H1 (cell line): ENCODE measurements around the gene IFNA16. TPM values are rescaled to one million over a fixed set of nuclear protein-coding genes. Genes with fewer than 3 reads are reported as not detected.

ENCODE experiments used
- polyA plus RNA-seq, 7 experiments: library from polyadenylated mRNA; depleted of rRNA in 3 of 7; stranded (reverse) in 5 of 7; unstranded in 2 of 7; fragments of >200 nt in 5 of 7; fragments of 200-250 nt in 2 of 7; gene quantifications; 1 replicate in 5 of 7; 2 replicates in 1 of 7; 4 replicates in 1 of 7; pipeline versions ENCODE4 v1.2.1 to v1.2.3, GENCODE V29; 2011 to 2013; ENCODE audit warnings: missing spikeins in 2 of 7, mixed read lengths in 2 of 7
- total RNA-seq: library from RNA; stranded (reverse); fragmentation: NEBNext Ultra II Directional; extraction: Animal tissue kit (Norgen Biotek cat#: 25700); gene quantifications from 2 replicates; pipeline ENCODE4 v1.2.1, GENCODE V29; 2021
- TF ChIP-seq, protein P1 (sequence below): fragments of 300-600 bp; sonication (generic); IDR thresholded peaks from 2 replicates; pipeline ENCODE4 v1.7.1; 2012; ENCODE audit warnings: low read length, moderate library complexity, mild to moderate bottlenecking, inconsistent platforms; ENCODE audit not compliant: insufficient replicate concordance

IFNA16 gene
- total and polyA plus RNA-seq, 2 of the 8 experiments (the other 6 are each of a cell fraction or from before 2014, with no cell fraction given): not detected

DNA sequence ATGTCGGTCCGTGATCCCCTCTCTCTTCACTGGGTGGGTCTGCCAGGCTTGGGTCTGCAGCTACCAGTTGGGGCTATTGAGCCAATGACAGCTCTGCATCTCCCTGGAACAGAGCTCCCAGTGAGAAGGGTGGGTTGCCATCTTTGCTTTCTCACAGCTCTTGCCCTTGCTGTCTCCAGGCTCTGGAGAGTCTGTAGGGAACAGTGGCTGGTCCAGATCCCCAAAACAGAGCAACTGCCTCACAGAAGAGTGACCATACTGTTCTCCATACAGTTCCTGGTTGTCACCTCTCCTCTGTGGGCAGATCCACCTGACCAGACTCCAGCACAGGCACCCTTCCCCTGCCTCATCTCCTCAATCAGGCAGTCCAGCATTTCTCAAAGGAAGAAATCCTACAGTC, 16.1 kb upstream of the IFNA16 start (continued):
- TF ChIP-seq, protein P1, sequence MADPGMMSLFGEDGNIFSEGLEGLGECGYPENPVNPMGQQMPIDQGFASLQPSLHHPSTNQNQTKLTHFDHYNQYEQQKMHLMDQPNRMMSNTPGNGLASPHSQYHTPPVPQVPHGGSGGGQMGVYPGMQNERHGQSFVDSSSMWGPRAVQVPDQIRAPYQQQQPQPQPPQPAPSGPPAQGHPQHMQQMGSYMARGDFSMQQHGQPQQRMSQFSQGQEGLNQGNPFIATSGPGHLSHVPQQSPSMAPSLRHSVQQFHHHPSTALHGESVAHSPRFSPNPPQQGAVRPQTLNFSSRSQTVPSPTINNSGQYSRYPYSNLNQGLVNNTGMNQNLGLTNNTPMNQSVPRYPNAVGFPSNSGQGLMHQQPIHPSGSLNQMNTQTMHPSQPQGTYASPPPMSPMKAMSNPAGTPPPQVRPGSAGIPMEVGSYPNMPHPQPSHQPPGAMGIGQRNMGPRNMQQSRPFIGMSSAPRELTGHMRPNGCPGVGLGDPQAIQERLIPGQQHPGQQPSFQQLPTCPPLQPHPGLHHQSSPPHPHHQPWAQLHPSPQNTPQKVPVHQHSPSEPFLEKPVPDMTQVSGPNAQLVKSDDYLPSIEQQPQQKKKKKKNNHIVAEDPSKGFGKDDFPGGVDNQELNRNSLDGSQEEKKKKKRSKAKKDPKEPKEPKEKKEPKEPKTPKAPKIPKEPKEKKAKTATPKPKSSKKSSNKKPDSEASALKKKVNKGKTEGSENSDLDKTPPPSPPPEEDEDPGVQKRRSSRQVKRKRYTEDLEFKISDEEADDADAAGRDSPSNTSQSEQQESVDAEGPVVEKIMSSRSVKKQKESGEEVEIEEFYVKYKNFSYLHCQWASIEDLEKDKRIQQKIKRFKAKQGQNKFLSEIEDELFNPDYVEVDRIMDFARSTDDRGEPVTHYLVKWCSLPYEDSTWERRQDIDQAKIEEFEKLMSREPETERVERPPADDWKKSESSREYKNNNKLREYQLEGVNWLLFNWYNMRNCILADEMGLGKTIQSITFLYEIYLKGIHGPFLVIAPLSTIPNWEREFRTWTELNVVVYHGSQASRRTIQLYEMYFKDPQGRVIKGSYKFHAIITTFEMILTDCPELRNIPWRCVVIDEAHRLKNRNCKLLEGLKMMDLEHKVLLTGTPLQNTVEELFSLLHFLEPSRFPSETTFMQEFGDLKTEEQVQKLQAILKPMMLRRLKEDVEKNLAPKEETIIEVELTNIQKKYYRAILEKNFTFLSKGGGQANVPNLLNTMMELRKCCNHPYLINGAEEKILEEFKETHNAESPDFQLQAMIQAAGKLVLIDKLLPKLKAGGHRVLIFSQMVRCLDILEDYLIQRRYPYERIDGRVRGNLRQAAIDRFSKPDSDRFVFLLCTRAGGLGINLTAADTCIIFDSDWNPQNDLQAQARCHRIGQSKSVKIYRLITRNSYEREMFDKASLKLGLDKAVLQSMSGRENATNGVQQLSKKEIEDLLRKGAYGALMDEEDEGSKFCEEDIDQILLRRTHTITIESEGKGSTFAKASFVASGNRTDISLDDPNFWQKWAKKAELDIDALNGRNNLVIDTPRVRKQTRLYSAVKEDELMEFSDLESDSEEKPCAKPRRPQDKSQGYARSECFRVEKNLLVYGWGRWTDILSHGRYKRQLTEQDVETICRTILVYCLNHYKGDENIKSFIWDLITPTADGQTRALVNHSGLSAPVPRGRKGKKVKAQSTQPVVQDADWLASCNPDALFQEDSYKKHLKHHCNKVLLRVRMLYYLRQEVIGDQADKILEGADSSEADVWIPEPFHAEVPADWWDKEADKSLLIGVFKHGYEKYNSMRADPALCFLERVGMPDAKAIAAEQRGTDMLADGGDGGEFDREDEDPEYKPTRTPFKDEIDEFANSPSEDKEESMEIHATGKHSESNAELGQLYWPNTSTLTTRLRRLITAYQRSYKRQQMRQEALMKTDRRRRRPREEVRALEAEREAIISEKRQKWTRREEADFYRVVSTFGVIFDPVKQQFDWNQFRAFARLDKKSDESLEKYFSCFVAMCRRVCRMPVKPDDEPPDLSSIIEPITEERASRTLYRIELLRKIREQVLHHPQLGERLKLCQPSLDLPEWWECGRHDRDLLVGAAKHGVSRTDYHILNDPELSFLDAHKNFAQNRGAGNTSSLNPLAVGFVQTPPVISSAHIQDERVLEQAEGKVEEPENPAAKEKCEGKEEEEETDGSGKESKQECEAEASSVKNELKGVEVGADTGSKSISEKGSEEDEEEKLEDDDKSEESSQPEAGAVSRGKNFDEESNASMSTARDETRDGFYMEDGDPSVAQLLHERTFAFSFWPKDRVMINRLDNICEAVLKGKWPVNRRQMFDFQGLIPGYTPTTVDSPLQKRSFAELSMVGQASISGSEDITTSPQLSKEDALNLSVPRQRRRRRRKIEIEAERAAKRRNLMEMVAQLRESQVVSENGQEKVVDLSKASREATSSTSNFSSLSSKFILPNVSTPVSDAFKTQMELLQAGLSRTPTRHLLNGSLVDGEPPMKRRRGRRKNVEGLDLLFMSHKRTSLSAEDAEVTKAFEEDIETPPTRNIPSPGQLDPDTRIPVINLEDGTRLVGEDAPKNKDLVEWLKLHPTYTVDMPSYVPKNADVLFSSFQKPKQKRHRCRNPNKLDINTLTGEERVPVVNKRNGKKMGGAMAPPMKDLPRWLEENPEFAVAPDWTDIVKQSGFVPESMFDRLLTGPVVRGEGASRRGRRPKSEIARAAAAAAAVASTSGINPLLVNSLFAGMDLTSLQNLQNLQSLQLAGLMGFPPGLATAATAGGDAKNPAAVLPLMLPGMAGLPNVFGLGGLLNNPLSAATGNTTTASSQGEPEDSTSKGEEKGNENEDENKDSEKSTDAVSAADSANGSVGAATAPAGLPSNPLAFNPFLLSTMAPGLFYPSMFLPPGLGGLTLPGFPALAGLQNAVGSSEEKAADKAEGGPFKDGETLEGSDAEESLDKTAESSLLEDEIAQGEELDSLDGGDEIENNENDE: no peak
